Uterus (tissue), 4 donors: ENCODE results near the gene ARID4B. TPM values are rescaled to one million over a fixed set of nuclear protein-coding genes. Genes with fewer than 3 reads are reported as not detected.

Source experiments
- DNase-seq, 2 donors: peaks; one replicate each; pipeline ENCODE4 v3.0.0-alpha.2; 2019 to 2020
- H3K27ac ChIP-seq, 2 donors: fragments of 200-600 bp; sonication (generic); 1 replicate in 1 of 2; 2 replicates in 1 of 2; pipeline ENCODE4 v1.5.1; 2016 to 2018
- H3K27me3 ChIP-seq, 2 donors: fragments of 200-600 bp; sonication (generic); one replicate each; pipeline ENCODE4 v1.5.1; 2018 to 2019; ENCODE audit warnings: control low read depth in 1 of 2
- H3K36me3 ChIP-seq, 2 donors: fragments of 200-600 bp; sonication (generic); one replicate each; pipeline ENCODE4 v1.5.1; 2019; ENCODE audit warnings: control low read depth in 1 of 2
- H3K4me1 ChIP-seq, 2 donors: fragments of 200-600 bp; sonication (generic); one replicate each; pipeline ENCODE4 v1.5.1; 2018 to 2019; ENCODE audit warnings: control low read depth in 1 of 2
- H3K4me3 ChIP-seq, 2 donors: fragments of 200-600 bp; sonication (generic); 1 replicate in 1 of 2; 2 replicates in 1 of 2; pipeline ENCODE4 v1.5.1; 2018 to 2019; ENCODE audit warnings: mild to moderate bottlenecking in 1 of 2
- H3K9me3 ChIP-seq, 2 donors: fragments of 200-600 bp; sonication (generic); one replicate each; pipeline ENCODE4 v1.5.1; 2019; ENCODE audit warnings: control low read depth in 1 of 2
- CTCF ChIP-seq, 4 experiments: fragments of 200-600 bp in 2 of 4; fragments of 450-650 bp in 2 of 4; sonication (generic) in 2 of 4; IDR thresholded peaks; one replicate each; pipeline ENCODE4 v1.5.1; 2016 to 2019; ENCODE audit warnings: antibody characterized with exemption in 4 of 4, mild to moderate bottlenecking in 2 of 4, moderate library complexity in 1 of 4
- POLR2A ChIP-seq, 2 donors: fragments of 450-650 bp; IDR thresholded peaks; one replicate each; pipeline ENCODE4 v1.6.1; 2016; ENCODE audit warnings: antibody characterized with exemption in 2 of 2, mild to moderate bottlenecking in 1 of 2, moderate library complexity in 1 of 2
- intact Hi-C: fragments of 100-400 bp; cut with DNase I; formaldehyde crosslinking; loops from one replicate; pipeline ENCODE4 v1.15.1; 2023; ENCODE audit warnings: low total_unique reads
- total RNA-seq, 4 donors: library from RNA; depleted of rRNA in 3 of 4; stranded (reverse); fragments of >200 nt in 3 of 4; gene quantifications; one replicate each; pipeline versions ENCODE4 v1.1.0 to v1.2.4, GENCODE V29; 2014 to 2023
- donor health status: DM: yes; HTN: yes; CAD: no.

ARID4B gene
- total RNA-seq, 4 donors from 2014 or later = 21.0 to 69.4 (median 50.4) TPM

GRCh38 chr1:235238558-235238957 lies 89.4 kb downstream of the ARID4B start:
- Histone ChIP-seq H3K36me3 (no peaks in the 10 kb centered on the region), H3K4me1 (no peaks in the 10 kb centered on the region), H3K4me3 (no peak overlapping the region), H3K27me3 (no peaks in the 10 kb centered on the region), H3K27ac (no peak overlapping the region), H3K9me3 (no peaks in the 10 kb centered on the region)
- intact Hi-C loops = no loop called here
- TF ChIP-seq POLR2A (IDR thresholded peaks at IDR 0.05) (no peak), CTCF (IDR thresholded peaks at IDR 0.05) (no peak)
- no peak for DNase-seq

- H3K4me1 ChIP-seq = no peaks in the 10 kb centered on the region
- TF ChIP-seq POLR2A (IDR thresholded peaks at IDR 0.05) (no peak), CTCF (IDR thresholded peaks at IDR 0.05) (no peak)
- no peaks in the 10 kb centered on the region for H3K9me3 ChIP-seq
- H3K4me3 ChIP-seq = no peak overlapping the region
- no peaks in the 10 kb centered on the region for H3K36me3 ChIP-seq
- H3K27me3 ChIP-seq = no peaks in the 10 kb centered on the region
- intact Hi-C loops = no loop called here
- no peak for DNase-seq
- no peak overlapping the region for H3K27ac ChIP-seq
These were observed 91.9 kb downstream of the ARID4B start for GRCh38 chr1:235236128-235236527.

- Histone ChIP-seq H3K27me3 (no peaks in the 10 kb centered on the region), H3K36me3 (no peaks in the 10 kb centered on the region), H3K27ac (no peak overlapping the region), H3K4me1 (no peaks in the 10 kb centered on the region), H3K9me3 (no peaks in the 10 kb centered on the region), H3K4me3 (no peak overlapping the region)
- no peak for DNase-seq
- TF ChIP-seq POLR2A (IDR thresholded peaks at IDR 0.05) = no peak
- TF ChIP-seq CTCF (IDR thresholded peaks at IDR 0.05) = no peak
- intact Hi-C loops = no loop called here
These were observed 98.1 kb downstream of the ARID4B start for GRCh38 chr1:235229868-235230267.

GRCh38 chr1:235227414-235227813 lies 100.6 kb downstream of the ARID4B start:
- Histone ChIP-seq H3K4me3 (no peak overlapping the region), H3K27ac (no peak overlapping the region), H3K9me3 (no peaks in the 10 kb centered on the region), H3K4me1 (no peaks in the 10 kb centered on the region), H3K27me3 (no peaks in the 10 kb centered on the region), H3K36me3 (no peaks in the 10 kb centered on the region)
- intact Hi-C loops = no loop called here
- no peak for DNase-seq
- TF ChIP-seq POLR2A (IDR thresholded peaks at IDR 0.05) = no peak
- TF ChIP-seq CTCF (IDR thresholded peaks at IDR 0.05) = no peak

- Histone ChIP-seq H3K36me3 (no peaks in the 10 kb centered on the region), H3K4me3 (no peak overlapping the region), H3K27ac (no peak overlapping the region), H3K4me1 (no peaks in the 10 kb centered on the region), H3K27me3 (no peaks in the 10 kb centered on the region), H3K9me3 (no peaks in the 10 kb centered on the region)
- no peak for DNase-seq
- no peak for TF ChIP-seq CTCF (IDR thresholded peaks at IDR 0.05)
- TF ChIP-seq POLR2A (IDR thresholded peaks at IDR 0.05) = no peak
- intact Hi-C loops = no loop called here
These were observed 101.0 kb downstream of the ARID4B start for GRCh38 chr1:235226933-235227332.
